ENCODE results near the gene DNMT3L. TPM values are rescaled to one million over a fixed set of nuclear protein-coding genes. Genes with fewer than 3 reads are reported as not detected.

Gene DNMT3L
- total RNA-seq, 3 donors from 2014 or later, result not detected

- ATAC-seq (no peak), DNase-seq (no peak)
- Histone ChIP-seq H3K9me3 (no peaks in the 10 kb centered on the region), H3K4me1 (ENCODE audit: low read depth) (peaks cover 10% of the 10 kb centered on the region), H3K4me3 (no peak overlapping the region), H3K36me3 (ENCODE audit: low read depth) (no peaks in the 10 kb centered on the region)
- TF ChIP-seq CTCF (IDR thresholded peaks at IDR 0.05), result no peak
- intact Hi-C loops (cut with DNase I, micrococcal nuclease), result no loop called here
Measured at GRCh38 chr21:44296916-44297315, 35.2 kb upstream of the DNMT3L start.

GRCh38 chr21:44296103-44296519 is 34.4 kb upstream of the DNMT3L start:
- no peak for TF ChIP-seq CTCF (IDR thresholded peaks at IDR 0.05)
- H3K4me3 ChIP-seq, result no peak overlapping the region
- ATAC-seq (no peak), DNase-seq (no peak)
- H3K9me3 ChIP-seq, result no peaks in the 10 kb centered on the region
- H3K36me3 ChIP-seq (ENCODE audit: low read depth), result no peaks in the 10 kb centered on the region
- peaks cover 2% of the 10 kb centered on the region for H3K4me1 ChIP-seq (ENCODE audit: low read depth)
- intact Hi-C loops (cut with DNase I, micrococcal nuclease), result no loop called here

GRCh38 chr21:44295646-44296045 is 33.9 kb upstream of the DNMT3L start:
- TF ChIP-seq CTCF (IDR thresholded peaks at IDR 0.05), result no peak
- intact Hi-C loops (cut with DNase I, micrococcal nuclease), result no loop called here
- H3K36me3 ChIP-seq (ENCODE audit: low read depth), result no peaks in the 10 kb centered on the region
- no peaks in the 10 kb centered on the region for H3K4me1 ChIP-seq (ENCODE audit: low read depth)
- H3K9me3 ChIP-seq, result no peaks in the 10 kb centered on the region
- no peak for DNase-seq
- no peak for ATAC-seq
- H3K4me3 ChIP-seq, result no peak overlapping the region

GRCh38 chr21:44295163-44295573 is 33.5 kb upstream of the DNMT3L start:
- H3K4me1 ChIP-seq (ENCODE audit: low read depth), result no peaks in the 10 kb centered on the region

GRCh38 chr21:44294391-44295162 is 32.9 kb upstream of the DNMT3L start:
- H3K4me1 ChIP-seq (ENCODE audit: low read depth), result no peaks in the 10 kb centered on the region
- TF ChIP-seq CTCF (IDR thresholded peaks at IDR 0.05), result no peak
- ATAC-seq, result no peak
- no peak overlapping the region for H3K4me3 ChIP-seq
- no peaks in the 10 kb centered on the region for H3K36me3 ChIP-seq (ENCODE audit: low read depth)
- peak; percentile 53 to 70 (median 54) for DNase-seq
- H3K9me3 ChIP-seq, result no peaks in the 10 kb centered on the region
- intact Hi-C loops (cut with DNase I, micrococcal nuclease), result no loop called here

More at GRCh38 chr21:44295163-44295573, 33.5 kb upstream of the DNMT3L start:
- H3K9me3 ChIP-seq, result no peaks in the 10 kb centered on the region
- TF ChIP-seq CTCF (IDR thresholded peaks at IDR 0.05), result no peak
- DNase-seq, result peak in 1 of 3 donors; percentile 31
- no peak overlapping the region for H3K4me3 ChIP-seq
- no peaks in the 10 kb centered on the region for H3K36me3 ChIP-seq (ENCODE audit: low read depth)
- intact Hi-C loops (cut with DNase I, micrococcal nuclease), result no loop called here
- no peak for ATAC-seq
